ENCODE results near the gene DLEU7. TPM values are rescaled to one million over a fixed set of nuclear protein-coding genes. Genes with fewer than 3 reads are reported as not detected.

The DLEU7 gene
- total and polyA plus RNA-seq, 4 donors, result 0.17 to 0.47 (median 0.24) TPM

DNA sequence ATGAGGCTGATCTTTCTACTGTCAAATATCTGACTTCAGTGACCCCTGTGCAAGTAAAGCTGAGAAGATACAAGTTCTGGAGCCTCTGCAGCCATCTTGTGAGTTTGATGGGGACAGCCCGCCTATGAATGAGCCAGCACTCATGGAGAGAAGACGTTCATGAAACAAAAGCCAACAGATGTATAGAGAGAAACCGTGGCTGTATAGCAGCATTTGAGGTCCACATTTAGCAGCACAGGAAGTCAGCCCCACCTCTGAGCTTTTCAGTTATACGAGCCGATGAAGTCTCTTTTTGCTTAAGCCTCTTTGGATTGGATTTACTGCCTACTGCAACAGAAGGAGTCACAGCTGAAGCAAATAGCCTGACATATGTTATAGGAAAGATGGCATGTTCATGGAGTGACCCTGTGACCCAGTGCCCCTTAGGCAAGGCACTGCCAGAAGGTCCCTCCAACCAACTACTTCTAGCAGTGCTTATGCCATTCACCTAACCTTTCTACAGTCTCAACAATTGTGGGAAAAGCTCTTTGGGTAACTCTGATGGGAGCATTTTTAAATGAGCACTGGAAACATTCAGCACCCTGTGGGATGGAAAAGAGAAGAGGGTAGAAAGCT is 3.5 kb upstream of the DLEU7 start:
- no peaks in the 10 kb centered on the region for H3K9me3 ChIP-seq (ENCODE audit: control insufficient read depth in 4 of 4, low read length in 3 of 4)
- no peak for DNase-seq (ENCODE audit: low spot score)
- TF ChIP-seq, protein P1, sequence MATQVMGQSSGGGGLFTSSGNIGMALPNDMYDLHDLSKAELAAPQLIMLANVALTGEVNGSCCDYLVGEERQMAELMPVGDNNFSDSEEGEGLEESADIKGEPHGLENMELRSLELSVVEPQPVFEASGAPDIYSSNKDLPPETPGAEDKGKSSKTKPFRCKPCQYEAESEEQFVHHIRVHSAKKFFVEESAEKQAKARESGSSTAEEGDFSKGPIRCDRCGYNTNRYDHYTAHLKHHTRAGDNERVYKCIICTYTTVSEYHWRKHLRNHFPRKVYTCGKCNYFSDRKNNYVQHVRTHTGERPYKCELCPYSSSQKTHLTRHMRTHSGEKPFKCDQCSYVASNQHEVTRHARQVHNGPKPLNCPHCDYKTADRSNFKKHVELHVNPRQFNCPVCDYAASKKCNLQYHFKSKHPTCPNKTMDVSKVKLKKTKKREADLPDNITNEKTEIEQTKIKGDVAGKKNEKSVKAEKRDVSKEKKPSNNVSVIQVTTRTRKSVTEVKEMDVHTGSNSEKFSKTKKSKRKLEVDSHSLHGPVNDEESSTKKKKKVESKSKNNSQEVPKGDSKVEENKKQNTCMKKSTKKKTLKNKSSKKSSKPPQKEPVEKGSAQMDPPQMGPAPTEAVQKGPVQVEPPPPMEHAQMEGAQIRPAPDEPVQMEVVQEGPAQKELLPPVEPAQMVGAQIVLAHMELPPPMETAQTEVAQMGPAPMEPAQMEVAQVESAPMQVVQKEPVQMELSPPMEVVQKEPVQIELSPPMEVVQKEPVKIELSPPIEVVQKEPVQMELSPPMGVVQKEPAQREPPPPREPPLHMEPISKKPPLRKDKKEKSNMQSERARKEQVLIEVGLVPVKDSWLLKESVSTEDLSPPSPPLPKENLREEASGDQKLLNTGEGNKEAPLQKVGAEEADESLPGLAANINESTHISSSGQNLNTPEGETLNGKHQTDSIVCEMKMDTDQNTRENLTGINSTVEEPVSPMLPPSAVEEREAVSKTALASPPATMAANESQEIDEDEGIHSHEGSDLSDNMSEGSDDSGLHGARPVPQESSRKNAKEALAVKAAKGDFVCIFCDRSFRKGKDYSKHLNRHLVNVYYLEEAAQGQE (IDR thresholded peaks at IDR 0.05), result no peak
- TF ChIP-seq FOXA1 (IDR thresholded peaks at IDR 0.05) (no peak), EGR1 (IDR thresholded peaks at IDR 0.05; ENCODE audit: low read depth in 2 of 2) (no peak), TAF1 (conservative IDR thresholded peaks at IDR 0.05) (no peak), RAD21 (IDR thresholded peaks at IDR 0.05) (no peak), HNF4G (IDR thresholded peaks at IDR 0.05) (no peak), RXRA (IDR thresholded peaks at IDR 0.05) (no peak)
- H3K36me3 ChIP-seq (ENCODE audit: control insufficient read depth in 4 of 4, insufficient read depth in 3 of 4, low read depth in 1 of 4, low read length in 3 of 4), result no peaks in the 10 kb centered on the region
- H3K4me3 ChIP-seq (ENCODE audit: low read depth in 1 of 3, low read length in 3 of 3), result no peak overlapping the region
- 75% methylated on average over 5 of the region's 5 CpGs for WGBS
- H3K27me3 ChIP-seq (ENCODE audit: control insufficient read depth in 4 of 4, insufficient read depth in 4 of 4, low read length in 3 of 4), result peaks cover 0 to 2% (median 0%) of the 10 kb centered on the region in 4 donors
- no peak overlapping the region for H3K27ac ChIP-seq (ENCODE audit: low read depth in 1 of 2, low read length in 2 of 2)
- H3K9ac ChIP-seq (ENCODE audit: low read depth in 1 of 2, low read length in 2 of 2), result no peak overlapping the region
- peaks cover 5 to 11% (median 10%) of the 10 kb centered on the region in 4 donors for H3K4me1 ChIP-seq (ENCODE audit: control insufficient read depth in 4 of 4, insufficient read depth in 4 of 4, low read length in 3 of 4)

GRCh38 chr13:50845211-50845610 is 1.7 kb upstream of the DLEU7 start:
- Histone ChIP-seq H3K36me3 (ENCODE audit: control insufficient read depth in 4 of 4, insufficient read depth in 3 of 4, low read depth in 1 of 4, low read length in 3 of 4) (no peaks in the 10 kb centered on the region), H3K27me3 (ENCODE audit: control insufficient read depth in 4 of 4, insufficient read depth in 4 of 4, low read length in 3 of 4) (peaks cover 0 to 2% (median 0%) of the 10 kb centered on the region in 4 donors), H3K9ac (ENCODE audit: low read depth in 1 of 2, low read length in 2 of 2) (no peak overlapping the region), H3K4me3 (ENCODE audit: low read depth in 1 of 3, low read length in 3 of 3) (no peak overlapping the region), H3K9me3 (ENCODE audit: control insufficient read depth in 4 of 4, low read length in 3 of 4) (no peaks in the 10 kb centered on the region), H3K27ac (ENCODE audit: low read depth in 1 of 2, low read length in 2 of 2) (no peak overlapping the region), H3K4me1 (ENCODE audit: control insufficient read depth in 4 of 4, insufficient read depth in 4 of 4, low read length in 3 of 4) (peaks cover 5 to 11% (median 10%) of the 10 kb centered on the region in 4 donors)
- WGBS, result 91% methylated on average over 1 of the region's 1 CpG
- TF ChIP-seq FOXA2 (IDR thresholded peaks at IDR 0.05) (no peak), ATF3 (IDR thresholded peaks at IDR 0.05) (no peak), ZBTB33 (IDR thresholded peaks at IDR 0.05) (no peak), CTCF (IDR thresholded peaks at IDR 0.05; ENCODE audit: low read depth, low read length, missing input control) (no peak), GABPA (IDR thresholded peaks at IDR 0.05 in 1 of 2, conservative IDR thresholded peaks at IDR 0.05 in 1 of 2) (no peak)
- DNase-seq (ENCODE audit: low spot score), result no peak
